Loucy (cell line): ENCODE results near the gene JPH4.

ENCODE experiments used
- EZH2phosphoT487 ChIP-seq: fragments of 200-600 bp; IDR thresholded peaks from 2 replicates; pipeline ENCODE4 v1.6.1; 2018; ENCODE audit warnings: antibody characterized with exemption, mild to moderate bottlenecking, moderate library complexity, borderline replicate concordance
- TF ChIP-seq, protein P1 (sequence below): fragments of 200-600 bp; sonication (generic); conservative IDR thresholded peaks from 2 replicates; pipeline ENCODE4 v1.5.1; 2014; ENCODE audit warnings: mild to moderate bottlenecking, antibody characterized with exemption, low read length

DNA sequence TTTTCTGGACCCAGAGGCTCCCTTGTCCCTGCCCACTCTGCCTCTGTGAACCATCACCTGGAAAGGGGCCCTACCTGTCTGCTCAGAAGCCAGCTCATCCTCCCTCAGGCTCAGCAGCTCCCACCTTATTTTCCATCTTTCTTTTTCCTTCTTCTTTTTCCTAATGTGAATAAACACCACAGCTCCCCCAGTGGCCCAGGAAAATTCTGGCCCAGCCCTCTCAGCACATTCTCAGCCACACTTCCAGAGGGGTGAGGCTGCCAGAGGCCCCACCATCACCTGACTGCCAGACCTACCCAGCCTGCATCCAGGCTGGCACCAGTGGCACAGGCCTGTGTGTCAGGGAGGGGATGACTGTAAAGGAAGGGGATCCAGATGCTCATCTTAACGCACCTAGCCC is 50.0 kb downstream of the JPH4 start:
- TF ChIP-seq EZH2phosphoT487: no peak
- TF ChIP-seq, protein P1, sequence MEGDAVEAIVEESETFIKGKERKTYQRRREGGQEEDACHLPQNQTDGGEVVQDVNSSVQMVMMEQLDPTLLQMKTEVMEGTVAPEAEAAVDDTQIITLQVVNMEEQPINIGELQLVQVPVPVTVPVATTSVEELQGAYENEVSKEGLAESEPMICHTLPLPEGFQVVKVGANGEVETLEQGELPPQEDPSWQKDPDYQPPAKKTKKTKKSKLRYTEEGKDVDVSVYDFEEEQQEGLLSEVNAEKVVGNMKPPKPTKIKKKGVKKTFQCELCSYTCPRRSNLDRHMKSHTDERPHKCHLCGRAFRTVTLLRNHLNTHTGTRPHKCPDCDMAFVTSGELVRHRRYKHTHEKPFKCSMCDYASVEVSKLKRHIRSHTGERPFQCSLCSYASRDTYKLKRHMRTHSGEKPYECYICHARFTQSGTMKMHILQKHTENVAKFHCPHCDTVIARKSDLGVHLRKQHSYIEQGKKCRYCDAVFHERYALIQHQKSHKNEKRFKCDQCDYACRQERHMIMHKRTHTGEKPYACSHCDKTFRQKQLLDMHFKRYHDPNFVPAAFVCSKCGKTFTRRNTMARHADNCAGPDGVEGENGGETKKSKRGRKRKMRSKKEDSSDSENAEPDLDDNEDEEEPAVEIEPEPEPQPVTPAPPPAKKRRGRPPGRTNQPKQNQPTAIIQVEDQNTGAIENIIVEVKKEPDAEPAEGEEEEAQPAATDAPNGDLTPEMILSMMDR: peak; percentile 25
